Stimulated activated CD4-positive, alpha-beta T cell treated with anti-CD3 and anti-CD28 coated beads, Interleukin-2, amount 100 ng/mL, for 48 hours (primary cell): ENCODE measurements around the gene ARHGEF18.
"Not testable (repeated sequence)": the region's sequence is repeated elsewhere in the genome, so short reads cannot be mapped to it uniquely, and the experiment has no call there.

Source experiments
- DNase-seq, 2 donors: peaks; one replicate each; pipeline ENCODE4 v3.0.0-alpha.2; 2020

The ARHGEF18 gene

DNA sequence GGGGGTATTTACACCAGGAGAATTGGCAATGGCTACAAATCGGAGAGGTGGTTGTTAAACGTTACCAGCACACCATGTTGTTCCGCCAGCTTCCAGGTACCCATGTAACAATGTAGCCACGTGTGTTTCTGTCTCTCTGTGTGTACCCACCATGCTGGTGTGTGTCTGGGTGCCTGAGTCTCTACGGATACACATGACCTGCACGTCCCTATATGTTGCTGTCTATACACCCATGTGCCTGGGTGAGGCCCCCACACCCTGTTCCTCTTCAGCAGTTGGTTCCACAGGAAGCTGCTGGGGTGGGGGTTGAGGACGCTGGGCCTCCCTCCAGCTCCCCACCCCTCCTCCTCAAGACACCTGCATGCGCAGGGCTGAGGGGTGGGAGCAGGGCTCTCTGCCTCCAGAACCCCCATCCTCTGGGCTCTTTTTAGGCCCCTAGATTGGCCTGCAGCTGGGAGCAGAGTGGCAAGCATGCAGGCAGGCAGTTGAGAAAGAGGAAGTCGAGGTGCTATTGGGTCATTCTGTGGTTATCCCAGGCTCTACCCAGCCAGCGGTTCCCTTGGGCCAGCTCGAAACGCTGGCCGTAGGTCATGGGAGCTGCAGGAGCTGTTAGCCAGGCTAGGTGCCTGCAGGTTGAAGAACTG lies at the start of gene ARHGEF18:
Gene ARHGEF18 (plus strand): TSS at position 351 of the 644 bp plus-strand sequence. CDS start 13,954 bp downstream, outside the sequence.
- DNase-seq: peak in 1 of 2 donors; percentile 44

DNA sequence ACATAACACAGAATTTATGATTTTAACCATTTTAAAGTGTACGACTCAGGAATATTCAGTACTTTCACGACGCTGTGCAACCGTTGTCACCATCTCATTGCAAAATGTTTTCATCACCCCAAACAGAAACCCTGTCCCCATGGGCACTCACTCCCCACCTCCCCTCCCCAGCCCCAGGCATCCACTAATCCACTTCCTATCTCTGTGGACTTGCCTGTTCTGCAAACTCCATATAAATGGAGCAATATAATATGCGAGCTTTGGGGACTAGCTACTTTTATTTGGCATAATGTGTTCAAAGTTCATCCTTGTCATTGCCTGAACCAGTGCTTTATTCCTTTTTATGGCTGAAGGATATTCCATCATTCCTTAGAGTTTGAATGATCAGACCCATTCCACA lies 47.2 kb upstream of the ARHGEF18 start:
- DNase-seq: no peak

DNA sequence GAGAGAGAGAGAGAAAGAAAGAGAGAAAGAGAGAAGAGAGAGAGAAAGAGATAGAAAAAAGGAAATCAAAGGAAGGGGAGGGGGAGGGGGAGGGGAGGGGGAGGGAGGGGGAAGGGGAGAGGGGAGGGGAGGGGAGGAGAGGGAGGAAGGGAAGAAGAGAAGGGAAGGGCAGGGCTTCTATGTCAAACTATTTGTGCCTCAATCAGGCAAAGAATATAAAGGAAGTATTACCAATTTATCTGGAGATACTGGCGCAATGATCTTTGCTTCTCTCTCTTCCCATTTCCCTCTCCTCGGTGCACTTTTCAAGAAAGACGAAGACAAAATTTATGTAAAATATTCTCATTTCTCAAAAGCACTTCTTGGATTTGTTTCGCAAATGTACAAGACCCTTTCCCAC lies 45.3 kb upstream of the ARHGEF18 start:
- no peak for DNase-seq

DNA sequence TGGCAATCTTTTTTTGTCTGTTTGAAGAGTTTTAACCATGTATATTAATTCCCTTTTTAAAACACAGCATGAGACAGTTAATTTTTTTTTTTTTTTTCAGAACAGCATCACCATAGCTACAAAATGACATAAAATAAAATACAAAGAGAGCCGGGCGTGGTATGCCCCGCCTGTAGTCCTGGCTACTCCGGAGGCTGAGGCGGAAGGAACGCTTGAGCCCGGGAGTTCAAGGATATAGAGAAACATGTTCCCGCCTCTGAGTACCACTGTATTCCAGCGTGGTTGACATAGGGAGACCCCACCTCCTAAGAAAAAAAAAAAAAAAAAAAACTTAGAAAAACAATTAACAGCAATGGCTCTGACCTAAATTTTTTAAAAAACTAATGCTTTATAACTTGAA lies 44.5 kb upstream of the ARHGEF18 start:
- DNase-seq: no peak

DNA sequence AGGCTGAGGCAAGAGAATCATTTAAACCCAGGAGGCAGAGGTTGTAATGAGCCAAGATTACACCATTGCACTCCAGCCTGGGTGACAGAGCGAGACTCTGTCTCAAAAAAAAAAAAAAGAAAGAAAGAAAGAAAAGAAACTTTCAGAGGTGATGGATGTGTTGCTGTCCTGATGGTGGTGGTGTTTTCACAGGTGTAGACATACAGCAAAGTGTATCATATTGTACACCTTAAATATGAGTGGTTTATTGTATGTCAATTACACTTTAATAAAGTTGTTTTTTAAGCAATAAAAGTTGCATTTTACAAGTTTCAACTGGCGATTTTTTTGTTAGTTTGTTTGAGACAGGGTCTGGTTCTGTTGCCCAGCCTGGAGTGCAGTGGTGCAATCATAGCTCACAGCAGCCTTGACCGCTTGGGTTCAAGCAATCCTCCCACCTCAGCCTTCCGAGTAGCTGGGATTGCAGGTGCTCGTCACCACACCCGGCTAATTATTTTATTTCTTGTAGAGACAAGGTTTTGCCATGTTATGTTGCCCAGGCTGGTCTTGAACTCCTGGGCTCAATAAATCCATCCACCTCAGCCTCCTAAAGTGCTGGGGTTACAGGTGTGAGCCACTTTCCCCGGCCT lies 41.0 kb upstream of the ARHGEF18 start:
- DNase-seq: no peak

DNA sequence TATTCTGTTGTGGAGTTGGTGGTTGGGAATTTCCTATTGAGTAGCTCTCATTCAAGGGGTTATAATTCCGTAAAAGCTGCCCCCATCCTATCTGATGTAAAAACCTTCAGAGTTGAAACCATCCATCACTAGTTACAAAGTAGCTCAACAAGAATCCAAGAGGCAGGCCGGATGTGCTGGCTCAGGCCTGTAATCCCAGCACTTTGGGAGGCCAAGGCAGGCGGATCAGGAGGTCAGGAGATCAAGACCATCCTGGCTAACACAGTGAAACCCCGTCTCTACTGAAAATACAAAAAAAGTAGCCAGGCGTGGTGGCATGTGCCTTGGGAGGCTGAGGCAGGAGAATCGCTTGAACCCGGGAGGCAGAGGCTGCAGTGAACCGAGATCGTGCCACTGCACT lies 40.4 kb upstream of the ARHGEF18 start:
- not testable (repeated sequence) for DNase-seq

DNA sequence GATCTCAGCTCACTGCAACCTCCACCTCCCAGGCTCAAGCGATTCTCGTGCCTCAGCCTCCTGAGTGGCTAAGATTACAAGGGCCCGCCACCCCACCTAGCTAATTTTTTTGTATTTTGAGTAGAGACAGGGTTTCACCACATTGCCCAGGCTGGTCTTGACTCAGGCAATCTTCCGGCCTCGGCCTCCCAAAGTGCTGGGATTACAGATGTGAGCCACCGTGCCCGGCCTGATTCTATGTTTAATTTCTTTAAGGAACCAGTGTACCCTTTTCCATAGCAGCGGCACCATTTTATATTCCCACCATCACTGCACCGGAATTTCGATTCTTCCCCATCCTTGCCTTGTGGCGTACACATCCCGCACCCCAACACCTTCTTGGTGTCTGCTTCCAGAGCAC lies 36.8 kb upstream of the ARHGEF18 start:
- DNase-seq: no peak

DNA sequence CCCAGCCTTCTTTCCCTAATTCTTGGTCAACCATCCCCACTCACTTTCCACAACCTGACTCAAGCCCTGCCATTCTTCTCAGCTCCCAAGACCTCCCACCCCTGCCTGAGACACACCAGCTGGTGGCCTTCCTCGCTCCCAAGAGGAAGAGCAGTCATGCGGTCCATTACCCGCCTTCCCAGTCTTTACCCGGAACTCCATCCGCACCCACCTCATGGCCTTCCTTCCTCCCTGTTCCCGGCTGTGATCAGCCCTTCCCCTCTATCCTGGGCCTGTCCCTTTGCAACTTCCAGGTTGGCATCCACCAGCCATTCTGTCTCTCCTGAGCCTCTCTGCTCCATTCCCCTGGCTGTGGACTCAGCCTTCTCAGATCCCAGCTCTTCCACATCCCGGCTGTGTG lies 35.9 kb upstream of the ARHGEF18 start:
- DNase-seq: no peak

DNA sequence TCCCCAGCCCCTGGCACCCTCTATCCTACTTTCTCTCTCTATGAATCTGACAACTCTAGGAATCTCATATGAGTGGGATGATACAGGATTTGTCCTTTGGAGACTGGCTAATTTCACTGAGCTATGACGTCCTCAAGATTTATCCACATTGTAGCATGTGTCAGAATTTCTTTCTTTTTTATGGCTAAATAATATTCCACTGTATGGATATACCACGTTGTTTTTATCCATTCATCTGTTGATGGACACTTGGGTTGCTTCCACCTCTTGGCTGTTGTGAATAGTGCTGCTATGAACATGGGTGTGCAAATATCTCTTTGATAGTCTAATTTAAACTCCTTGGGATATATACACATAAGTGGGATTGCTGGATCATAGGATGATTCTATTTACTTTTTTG lies 30.6 kb upstream of the ARHGEF18 start:
- DNase-seq: no peak

DNA sequence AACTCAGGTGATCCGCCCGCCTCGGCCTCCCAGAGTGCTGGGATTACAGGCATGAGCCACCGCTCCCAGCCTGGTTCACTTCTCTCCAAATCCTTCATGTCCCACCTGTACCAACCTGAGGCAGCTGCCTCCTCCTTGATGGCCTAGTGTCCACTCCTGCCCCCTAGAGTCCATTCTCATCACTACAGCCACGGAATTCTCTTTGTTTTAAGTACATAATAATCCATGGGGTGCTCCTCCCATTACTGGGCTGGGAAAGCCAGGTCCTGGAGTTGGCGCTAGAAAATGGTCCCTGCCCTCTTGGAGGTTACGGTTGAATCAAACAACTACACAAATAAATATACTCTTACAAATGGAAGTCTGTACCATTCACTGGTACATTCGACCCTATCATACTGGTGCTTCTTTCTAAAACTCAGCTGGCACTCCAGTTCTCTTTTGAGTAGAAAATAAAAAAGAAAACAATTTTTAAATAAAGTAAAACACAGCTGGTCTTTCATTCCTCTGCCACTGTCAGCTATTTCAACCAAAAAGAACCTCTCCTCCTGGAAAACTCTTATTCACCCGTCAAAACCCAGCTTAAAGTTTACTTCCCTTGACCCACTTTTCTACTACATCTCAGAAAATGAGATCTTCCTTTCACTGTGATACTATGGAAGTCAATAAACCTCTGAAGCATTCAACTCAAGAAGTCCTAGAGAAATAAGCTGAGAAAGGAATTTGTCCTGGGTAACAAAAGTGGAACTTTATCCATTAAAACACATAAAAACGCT lies 22.4 kb upstream of the ARHGEF18 start:
- peak; percentile 52 to 54 for DNase-seq

DNA sequence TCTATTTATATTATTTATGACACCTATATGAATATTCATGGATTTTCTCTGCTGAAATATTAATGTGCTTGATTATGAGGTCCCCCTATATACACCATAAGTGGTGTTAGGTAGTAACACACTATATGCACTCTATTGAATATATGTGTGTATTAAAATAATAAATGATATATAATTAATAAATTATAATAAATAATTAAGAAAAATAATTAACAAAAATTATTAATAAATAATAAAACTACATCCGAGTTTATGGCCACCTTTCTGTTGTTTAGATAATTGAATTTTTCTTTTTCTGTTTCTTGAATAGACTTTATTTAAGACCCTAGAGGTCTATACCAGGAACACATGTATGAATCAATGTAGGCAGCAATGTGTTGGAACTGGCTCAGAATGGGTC lies 20.9 kb upstream of the ARHGEF18 start:
- DNase-seq: no peak

DNA sequence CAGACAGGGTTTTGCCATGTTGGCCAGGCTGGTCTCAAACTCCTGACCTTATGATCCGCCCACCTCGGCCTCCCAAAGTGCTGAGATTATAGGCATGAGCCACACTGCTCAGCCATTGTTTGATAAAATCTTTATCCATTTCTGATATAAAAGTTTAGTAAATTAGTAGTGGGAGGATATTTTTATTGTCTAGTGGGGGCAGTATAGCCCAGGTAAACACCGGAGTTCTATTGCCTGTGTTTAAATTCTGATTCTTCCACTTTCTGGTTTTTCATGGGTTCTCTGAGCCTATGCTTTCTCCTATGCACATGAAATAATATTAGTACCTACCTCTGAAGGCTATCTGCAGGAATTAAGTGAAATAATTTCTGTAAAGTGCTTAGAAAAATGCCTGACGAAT lies 20.1 kb upstream of the ARHGEF18 start:
- DNase-seq: no peak

DNA sequence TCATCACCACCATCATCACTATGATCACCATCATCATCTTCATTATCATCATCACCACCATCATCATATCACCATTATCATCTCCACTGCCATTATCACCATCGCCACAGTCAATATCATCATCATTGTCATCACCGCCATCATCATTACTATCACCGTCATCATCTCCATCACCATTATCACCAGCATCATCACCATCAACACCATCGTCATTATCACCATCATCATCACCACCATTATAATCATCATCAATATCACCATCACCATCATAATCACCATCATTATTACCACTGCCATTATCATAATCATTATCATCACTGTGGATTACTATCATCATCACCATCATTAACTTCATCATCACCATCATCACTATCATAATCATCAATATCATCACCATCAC lies 17.3 kb upstream of the ARHGEF18 start:
- DNase-seq: no peak

DNA sequence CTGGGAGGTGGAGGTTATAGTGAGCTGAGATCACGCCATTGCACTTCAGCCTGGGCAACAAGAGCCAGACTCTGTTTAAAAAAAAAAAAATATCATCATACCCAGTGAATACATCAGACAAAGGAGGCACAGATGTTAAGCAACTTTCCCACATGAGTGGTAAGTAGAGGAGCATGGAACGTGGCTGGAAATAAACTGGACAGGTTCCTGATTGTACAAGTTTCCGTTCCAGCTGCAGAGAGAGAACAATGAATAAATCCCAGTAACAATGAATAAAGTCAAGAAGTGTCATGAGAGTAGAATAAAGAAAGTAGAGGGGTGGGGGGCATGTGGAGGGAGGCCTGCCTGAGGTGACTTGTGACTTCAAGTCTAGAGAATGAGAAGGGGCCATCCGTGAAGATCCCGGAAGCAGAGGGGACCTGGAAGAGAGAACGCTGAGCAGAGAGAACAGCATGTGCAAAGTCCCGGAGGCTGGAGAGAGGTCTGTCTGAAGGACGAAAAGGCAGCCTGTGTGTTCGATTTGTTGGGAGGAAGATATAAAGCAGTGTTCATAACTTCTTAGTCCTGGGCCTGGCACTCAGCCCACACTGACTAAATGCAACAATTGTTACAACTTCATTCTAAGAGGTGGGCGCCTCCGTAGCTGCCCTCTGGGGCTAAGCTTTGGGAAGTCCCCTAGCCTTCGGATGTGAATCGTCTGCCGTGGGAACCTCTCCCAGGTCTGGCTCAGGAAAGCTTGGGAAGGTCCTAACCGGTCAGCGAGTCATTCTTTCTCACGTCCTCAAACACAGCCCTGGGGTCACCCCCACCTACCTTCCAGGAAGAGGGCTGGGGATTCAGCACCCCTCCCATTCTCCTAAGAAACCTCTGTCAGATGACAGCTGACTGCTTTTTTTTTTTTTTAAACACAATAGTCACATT lies 15.3 kb upstream of the ARHGEF18 start:
- no peak for DNase-seq

DNA sequence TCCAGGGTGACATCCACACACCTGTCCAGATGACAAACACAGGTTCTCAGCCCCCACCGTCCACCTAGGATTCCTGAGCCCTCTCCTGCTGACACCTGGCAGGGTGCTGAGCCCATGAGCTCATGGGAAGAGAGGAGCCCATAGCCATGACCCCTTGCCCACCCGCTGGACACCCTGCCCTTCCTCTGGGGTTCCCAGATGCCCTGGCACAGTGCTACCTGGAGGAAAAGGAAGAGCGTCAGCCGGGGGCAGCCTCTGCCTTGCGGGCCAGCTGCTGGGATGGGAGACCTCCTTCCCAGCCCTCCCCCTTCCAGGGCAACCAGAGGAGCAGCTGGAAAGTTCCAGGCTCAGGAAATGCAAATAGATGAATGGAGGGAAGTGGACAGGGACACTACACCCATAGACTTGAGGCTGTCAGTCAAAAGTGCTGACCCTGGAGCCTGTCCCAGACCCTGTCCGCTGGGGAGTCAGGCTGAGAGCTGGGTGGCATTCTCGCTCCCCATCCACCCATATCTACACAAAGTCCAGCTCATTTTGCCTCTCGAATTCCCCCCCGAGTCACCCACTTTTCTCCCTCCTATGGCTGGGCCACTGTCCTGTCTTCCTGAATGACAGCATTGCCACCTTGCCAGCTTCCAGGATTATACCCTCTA lies 12.3 kb upstream of the ARHGEF18 start:
- no peak for DNase-seq

DNA sequence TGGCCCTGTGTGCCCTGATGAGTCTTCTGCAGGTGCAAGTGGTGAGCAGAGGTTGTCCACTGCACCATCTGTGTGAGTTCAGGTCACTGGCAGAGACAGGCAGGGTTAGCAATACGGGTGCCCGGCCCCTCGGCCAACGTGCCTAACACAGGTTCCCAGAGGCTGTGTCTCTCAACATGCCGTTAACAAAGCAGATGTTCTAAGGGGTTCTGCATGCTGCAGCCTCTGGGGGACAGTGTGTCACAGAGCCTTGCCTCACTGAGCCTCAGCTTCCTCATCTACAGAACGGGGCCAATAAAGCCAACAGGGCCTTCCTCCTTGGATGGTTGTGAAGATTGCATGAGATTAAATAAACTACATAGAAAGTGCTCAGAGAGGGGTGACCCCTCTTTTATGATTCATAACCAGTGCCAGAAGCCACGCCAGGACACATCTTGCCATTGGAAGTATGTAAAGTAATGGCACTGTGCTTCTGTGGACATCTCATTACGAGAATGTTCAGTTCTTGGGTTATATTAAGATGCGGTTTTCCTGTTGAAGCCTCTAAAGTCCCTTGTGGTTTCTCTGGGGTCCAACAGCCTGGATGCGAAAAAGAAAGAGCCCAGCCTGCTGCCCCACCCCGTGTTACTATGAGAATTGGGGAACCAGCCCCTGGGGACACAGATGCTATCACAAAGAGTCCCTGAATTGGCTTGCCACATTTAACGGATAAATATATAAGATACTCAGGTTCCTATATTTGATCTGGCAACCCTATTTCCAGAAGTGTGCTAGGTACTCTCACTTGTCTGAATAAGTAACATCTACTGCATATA lies 11.2 kb upstream of the ARHGEF18 start:
- DNase-seq: no peak

DNA sequence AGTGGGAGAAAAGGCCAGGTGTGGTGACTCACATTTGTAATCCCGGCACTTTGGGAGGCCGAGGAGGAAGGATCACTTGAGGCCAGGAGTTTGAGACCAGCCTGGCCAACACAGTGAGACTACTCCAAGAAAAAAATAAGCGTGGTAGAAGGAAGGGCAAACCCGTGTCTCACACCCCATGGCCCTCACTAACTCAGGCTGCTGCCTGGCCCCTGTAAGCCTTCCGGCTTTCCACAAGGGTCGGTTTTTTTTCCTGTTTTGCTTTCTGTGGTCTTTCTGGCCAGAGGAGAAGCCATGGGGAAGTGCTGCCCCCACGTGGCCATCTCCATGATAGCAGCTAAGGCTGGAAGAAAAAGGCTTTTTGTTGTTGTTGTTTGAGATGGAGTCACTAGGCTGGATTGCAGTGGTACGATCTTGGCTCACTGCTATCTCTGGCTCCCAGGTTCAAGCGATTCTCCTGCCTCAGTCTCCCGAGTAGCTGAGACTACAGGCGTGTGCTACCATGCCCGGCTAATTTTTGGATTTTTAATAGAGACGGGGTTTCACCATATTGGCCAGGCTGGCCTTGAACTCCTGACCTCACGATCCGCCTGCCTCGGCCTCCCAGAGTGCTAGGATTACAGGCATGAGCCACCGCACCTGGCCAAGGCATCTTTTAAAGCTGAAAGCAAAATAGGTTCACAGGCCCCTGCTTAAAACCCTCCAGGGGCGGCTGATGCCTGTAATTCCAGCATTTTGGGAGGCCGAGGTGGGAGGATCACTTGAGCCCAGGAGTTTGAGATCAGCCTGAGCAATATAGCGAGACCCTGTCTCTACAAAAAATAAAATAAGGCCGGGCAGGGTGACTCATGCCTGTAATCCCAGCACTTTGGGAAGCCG lies 7.5 kb upstream of the ARHGEF18 start:
- peak; percentile 92 to 93 for DNase-seq

DNA sequence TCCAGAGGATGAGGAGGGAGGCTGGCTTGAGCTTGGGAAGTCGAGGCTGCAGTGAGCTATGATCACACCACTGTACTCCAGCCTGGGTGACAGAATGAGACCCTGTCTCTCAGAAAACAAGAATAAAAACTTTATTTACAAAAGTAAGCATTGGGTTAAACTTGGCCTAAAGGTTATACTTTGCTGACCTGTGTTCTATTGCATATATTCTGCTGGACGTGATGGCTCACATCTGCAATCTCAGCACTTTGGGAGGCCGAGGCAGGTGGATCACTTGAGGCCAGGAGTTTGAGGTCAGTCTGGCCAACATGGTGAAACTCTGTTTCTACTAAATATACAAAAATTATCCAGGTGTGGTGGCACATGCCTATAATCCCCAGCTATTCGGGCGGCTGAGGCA lies 6.6 kb upstream of the ARHGEF18 start:
- DNase-seq: no peak

DNA sequence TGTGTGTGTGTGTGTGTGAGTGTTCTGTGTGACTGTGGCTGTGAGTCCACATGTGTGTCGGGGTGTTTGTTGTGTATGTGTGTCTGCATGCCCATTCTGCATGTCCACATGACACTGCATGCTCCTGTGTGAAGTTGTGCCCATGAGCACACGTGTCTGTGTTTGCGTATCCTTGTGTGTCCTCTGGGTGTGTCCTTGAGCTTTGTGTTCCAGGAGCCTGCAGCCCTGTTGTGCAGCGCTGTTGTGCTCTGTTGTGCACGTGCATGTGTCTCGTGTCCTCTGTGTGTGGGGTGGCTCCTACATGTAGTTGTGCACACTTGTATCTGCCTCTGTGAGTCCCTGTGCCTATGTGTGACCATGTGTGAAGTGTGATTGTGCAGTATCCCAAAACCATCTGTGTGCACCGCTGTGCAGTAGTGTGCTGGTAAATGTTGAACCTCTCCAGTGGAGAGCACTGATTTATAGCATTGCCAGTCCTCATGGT lies 2.2 kb upstream of the ARHGEF18 start:
- no peak for DNase-seq

DNA sequence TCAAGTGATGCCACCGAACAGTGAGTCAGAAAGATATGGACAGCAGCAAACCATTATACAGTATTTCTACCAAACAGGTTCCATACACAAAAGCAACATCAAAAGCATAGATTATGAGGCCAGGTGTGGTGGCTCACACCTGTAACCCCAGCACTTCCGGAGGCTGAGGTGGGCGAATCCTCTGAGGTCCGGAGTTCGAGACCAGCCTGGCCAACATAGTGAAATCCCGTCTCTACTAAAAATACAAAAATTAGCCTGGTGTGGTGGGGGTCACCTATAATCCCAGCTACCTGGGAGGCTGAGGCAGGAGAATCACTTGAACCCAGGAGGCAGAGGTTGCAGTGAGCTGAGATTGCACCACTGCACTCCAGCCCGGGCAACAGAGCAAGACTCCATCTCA lies 1.7 kb upstream of the ARHGEF18 start:
- not testable (repeated sequence) for DNase-seq
